ENCODE results near the gene RBM38.

Gene RBM38

DNA sequence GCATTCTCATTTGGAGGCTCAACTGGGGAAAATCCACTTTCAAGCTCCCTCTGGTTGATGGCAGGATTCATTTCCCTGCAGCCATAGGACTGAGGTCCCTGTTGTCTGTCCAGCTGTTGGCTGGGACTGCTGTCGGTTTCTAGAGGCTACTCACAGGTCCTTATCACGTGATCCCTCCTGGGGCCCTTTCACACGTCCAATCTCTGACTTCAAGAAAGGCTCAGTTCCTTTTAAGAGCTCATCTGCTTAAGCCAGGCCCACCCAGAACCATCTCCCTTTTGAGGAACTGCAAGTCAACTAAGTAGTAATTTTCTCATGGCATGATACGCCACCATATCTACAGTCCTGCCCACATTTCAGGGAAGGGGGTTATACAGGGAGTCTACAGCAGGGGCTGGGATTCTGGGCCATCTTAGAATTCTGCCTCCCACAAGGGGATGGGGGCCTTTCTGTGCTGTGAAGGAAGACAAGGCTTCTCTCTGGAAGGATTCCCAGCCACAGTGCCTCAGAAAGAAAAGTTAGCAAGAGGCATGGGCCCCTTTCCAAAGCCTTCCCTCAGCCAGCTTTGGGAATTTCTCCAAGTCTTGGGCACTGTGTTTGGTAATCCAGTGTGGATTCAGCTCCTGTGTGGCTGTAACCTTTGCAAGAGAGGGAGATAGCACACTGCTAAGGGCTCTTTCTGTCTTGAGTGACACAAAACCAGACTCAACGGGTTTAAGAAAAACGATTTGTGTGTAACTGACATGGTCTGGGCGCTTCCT is 67.4 kb downstream of the RBM38 start:
- peak; percentile 19 for DNase-seq
